GM12801 (cell line): ENCODE results near the gene LPP.

Experiments
- TF ChIP-seq, protein P1 (sequence below): IDR thresholded peaks from one replicate; pipeline ENCODE4 v1.5.1; 2011; ENCODE audit warnings: control low read depth; ENCODE audit not compliant: insufficient read length; ENCODE audit errors: extremely low read depth

LPP gene

GRCh38 chr3:188187053-188187452 is 33.1 kb downstream of the LPP start:
- TF ChIP-seq, protein P1, sequence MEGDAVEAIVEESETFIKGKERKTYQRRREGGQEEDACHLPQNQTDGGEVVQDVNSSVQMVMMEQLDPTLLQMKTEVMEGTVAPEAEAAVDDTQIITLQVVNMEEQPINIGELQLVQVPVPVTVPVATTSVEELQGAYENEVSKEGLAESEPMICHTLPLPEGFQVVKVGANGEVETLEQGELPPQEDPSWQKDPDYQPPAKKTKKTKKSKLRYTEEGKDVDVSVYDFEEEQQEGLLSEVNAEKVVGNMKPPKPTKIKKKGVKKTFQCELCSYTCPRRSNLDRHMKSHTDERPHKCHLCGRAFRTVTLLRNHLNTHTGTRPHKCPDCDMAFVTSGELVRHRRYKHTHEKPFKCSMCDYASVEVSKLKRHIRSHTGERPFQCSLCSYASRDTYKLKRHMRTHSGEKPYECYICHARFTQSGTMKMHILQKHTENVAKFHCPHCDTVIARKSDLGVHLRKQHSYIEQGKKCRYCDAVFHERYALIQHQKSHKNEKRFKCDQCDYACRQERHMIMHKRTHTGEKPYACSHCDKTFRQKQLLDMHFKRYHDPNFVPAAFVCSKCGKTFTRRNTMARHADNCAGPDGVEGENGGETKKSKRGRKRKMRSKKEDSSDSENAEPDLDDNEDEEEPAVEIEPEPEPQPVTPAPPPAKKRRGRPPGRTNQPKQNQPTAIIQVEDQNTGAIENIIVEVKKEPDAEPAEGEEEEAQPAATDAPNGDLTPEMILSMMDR, result no peak

DNA sequence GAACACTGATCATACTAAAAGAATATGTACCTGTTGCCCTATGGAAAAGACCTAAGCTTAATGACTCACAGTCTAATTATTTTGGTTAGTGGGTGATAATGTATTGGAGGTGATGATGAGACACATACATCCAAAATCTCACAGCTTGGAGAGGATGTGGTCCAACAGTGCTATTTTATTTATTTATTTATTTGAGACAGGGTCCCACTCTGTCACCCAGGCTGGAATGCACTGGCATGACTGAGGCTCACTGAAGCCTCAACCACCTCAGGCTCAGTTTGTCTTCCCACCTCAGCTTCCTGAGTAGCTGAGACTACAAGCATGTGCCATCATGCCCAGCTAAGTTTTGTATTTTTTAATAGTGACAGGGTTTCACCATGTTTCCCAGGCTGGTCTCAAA is 35.0 kb downstream of the LPP start:
- TF ChIP-seq, protein P1, result no peak

DNA sequence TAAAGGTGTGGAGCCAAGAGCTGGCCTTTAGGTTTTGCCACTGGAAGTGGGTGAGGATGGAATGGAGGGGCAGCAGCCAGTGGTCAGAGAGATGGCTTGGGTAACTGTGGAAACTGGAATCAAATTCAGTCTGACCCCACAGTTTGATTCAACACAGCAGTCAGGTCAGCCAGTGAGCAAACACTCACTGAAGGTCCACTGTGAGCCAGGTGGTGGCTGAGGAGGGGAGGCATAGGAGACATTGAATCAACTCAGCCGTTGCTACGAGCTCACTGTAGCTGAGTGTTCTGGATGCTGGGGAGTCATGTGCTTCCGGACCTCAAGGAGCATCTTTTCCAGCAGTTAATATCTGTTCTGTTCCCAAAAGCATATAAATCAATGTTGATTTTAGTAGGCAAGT is 37.5 kb downstream of the LPP start:
- TF ChIP-seq, protein P1, result no peak

DNA sequence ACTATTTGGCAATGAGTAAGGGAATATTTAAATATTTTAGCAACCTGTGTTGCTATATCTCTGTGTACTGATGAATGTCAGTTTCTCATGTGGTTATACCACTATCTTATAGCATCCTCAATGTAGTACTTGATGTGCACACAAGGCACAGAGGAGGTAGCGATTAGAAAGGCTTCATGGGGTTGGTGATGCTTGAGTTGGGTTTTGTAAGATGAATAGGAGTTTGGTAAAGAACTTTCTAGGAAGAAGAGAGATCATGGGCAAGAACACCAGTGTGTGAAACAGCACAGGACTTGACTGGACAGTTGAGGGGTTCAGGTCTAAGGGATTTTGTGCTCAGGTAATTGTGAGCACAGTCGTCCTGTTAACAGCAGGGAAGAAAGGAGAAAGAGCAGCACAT is 38.1 kb downstream of the LPP start:
- TF ChIP-seq, protein P1, result no peak

DNA sequence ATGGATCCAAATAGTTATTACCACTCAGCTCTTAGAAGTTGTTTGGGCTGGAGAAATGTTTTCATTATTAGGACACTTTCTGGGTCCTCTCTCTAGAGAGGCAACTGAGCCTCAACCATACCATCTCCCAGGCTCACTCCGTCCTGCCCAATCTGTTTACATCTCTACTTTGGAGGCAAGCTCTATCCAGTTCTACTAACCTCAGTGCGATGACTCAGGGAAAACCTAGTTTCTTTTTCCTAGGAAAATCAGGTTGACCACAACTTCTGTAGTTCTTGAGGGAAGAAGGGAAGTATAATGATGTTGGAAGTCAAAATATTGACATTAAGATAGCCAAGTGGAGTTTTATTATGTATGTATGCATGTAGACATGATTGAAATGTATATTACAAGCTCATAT is 40.4 kb downstream of the LPP start:
- TF ChIP-seq, protein P1, result no peak

GRCh38 chr3:188196232-188196990 is 42.5 kb downstream of the LPP start:
- TF ChIP-seq, protein P1, result no peak

DNA sequence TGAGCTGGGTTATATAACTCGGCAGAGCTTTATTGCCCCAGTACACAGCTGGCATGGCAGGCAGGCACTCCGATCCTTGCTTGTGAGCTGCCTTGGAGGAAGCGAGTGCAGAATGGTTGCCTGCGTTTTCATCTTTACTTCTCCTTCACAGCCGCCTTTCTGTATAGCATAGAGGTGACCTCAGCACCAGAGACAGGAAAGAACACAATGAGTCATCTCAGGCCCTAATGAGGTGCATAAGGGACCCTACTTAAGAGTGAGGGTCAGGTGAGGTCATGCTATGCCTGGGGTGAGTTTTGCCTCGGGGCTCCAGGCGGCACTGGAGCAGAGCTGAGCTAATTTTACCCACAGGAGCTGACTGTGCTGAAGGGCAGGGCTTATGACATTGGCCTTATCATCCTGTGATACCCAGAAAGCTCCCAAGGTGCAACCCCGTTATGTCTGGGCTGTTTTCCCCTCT is 43.5 kb downstream of the LPP start:
- TF ChIP-seq, protein P1, result no peak
